Stimulated activated CD4-positive, alpha-beta T cell treated with anti-CD3 and anti-CD28 coated beads, TNF-alpha, amount 100 ng/mL, for 1 hour (primary cell): ENCODE results near the gene INPP5K.

Experiments
- DNase-seq, 3 donors: peaks; one replicate each; pipeline ENCODE4 v3.0.0-alpha.2; 2020; ENCODE audit warnings: low read depth in 3 of 3, low spot score in 1 of 3

INPP5K gene

GRCh38 chr17:1486802-1487695 is 29.4 kb downstream of the INPP5K start:
- DNase-seq: peak; percentile 56 to 60 (median 58)

DNA sequence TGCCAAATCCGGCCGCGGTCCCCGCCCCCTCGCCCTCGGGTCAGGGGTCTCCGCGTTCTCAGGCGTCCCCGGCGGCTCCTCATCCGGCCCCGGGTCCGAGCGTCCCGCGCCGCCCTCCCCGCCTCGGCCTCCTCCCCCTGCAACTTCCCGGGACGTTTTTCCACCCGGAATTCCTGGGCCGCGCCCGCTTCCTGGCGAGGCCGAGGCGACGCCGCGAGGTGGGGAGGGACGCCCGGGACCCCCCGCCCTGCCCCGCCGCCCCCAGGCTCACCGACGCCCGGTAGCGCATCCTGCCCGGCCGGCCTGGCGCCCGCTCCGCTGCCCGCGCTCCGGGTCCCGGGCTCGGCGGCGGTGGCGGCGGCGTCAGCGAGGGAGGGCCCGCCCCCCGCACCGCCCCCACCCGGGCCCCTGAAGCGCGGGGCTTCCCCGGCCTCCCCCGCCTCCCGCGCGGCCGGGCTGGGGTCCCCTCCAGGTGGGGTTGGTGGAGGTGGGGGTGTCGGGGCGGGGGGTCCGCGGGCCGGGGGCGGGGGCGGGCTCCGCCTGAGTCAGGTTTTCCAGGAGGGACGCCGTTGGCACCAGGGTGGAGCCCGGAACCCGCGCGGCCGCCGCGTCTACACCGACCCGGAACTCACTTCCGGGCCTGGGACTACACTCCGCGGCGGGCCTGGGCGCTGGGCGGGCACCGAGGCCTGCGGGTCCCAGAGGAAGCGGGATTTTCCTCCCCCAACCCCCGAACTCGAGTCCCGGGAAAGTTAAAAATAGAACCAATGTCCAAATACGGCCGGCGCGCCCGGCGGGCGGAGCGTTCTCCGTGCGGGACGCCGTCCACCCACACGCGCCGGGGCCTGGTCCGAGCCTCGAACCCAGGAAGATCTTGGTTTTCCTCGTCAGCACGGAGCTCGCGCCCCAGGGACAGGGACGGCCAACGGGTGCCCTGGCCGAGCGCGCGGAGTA is 30.7 kb downstream of the INPP5K start:
- peak; percentile 44 to 56 (median 45) for DNase-seq

DNA sequence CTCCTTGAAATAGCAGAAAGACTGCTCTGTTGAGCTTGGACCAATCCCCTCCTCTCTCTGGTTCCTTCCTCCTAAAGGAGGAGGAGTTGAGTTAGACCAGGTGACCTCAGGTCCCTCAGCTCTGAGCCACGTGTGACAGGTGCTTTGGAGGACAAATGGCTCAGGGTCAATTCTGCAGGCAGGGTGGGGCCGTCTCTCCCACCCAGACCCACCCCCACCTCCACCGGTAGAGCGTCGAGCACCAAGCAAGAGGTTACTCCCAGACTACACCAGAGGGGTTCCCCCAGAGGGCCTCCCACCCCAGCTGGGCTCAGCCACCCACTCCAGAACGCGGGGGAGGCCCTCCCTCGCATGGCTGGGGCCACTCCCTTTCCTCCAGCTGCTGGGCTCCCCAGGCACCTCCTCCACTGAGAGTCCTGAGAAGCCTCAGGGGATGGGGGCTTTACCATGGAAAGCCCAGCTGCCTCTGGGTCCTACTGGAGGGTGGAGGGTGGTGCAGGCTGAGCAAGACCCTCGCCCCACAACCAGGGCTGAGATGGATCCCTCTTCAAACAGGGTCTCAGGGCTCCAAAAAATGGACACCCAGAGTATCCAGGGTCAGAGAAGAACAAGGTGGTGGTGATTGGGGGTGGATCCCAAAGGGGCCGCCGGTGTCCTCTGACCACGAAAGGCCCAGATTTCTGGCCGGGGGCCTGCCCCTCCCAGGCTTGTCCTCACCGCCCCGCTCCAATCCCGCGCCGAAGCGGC is 31.6 kb downstream of the INPP5K start:
- DNase-seq: no peak

DNA sequence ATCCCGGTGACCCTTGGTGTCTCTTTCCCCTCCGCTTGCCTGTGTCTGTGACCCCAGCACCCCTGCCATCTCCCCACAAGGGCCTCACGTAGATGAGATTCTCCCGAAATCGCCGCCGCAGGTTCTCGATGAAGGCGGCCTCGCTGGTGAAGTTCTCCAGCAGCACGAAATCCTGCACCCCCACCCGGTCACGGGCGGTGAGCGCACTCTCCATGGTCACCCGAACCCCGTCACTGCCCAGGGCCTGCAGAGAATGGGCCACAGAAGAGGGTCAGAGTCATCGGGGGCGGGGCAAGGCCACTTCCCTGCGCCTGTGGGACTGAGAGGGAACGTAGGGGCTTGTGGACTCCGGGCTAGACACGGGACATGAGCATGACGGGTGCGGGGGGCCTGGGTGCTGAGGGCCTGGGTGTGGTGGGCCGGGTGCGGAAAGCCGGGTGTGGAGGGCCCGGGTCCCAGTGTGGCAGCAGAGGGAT is 32.3 kb downstream of the INPP5K start:
- DNase-seq: no peak

- no peak for DNase-seq
Measured at GRCh38 chr17:1482680-1483079, 33.7 kb downstream of the INPP5K start.

DNA sequence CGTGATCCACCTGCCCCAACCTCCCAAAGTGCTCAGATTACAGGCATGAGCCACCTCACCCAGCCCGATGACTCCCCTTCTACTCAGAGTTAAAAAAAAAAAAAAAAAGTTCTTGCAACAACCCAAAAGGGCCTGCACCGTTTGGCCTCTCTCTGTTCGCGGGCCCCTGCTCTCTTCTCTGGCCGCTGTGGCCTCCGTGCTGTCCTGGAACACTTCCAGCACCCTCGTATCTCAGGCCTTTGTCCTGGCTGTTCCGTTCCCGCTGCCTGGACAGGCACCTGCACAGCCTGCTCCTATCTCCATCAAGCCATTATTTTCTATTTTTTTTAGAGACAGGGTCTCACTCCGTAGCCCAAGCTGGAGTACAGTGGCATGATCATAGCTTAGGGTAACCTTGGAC is 34.7 kb downstream of the INPP5K start:
- no peak for DNase-seq

- no peak for DNase-seq
Measured at GRCh38 chr17:1480747-1481465, 35.5 kb downstream of the INPP5K start.

GRCh38 chr17:1478418-1478817 is 38.0 kb downstream of the INPP5K start:
- DNase-seq: no peak

GRCh38 chr17:1475321-1475854 is 41.0 kb downstream of the INPP5K start:
- DNase-seq: no peak

- DNase-seq: no peak
Measured at GRCh38 chr17:1474402-1475189, 41.8 kb downstream of the INPP5K start.

DNA sequence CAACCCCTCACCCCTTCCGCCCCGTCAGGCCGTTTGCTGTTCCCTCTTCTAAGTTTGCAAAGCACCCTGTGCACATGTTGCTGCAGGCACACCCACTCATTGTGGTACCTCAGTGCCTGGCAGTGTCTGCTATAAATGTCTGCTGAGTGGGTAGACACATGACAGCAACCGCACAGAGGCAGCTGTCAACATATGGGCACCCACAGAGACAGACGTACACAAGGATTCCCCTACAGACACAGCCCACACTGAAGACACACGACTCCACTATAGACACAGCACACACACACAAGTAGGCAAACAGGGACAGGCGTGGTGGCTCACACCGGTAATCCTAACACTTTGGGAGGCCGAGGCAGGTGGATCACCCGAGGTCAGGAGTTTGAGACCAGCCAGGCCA is 42.6 kb downstream of the INPP5K start:
- DNase-seq: no peak

- DNase-seq: no peak
Measured at GRCh38 chr17:1473170-1473569, 43.2 kb downstream of the INPP5K start.

DNA sequence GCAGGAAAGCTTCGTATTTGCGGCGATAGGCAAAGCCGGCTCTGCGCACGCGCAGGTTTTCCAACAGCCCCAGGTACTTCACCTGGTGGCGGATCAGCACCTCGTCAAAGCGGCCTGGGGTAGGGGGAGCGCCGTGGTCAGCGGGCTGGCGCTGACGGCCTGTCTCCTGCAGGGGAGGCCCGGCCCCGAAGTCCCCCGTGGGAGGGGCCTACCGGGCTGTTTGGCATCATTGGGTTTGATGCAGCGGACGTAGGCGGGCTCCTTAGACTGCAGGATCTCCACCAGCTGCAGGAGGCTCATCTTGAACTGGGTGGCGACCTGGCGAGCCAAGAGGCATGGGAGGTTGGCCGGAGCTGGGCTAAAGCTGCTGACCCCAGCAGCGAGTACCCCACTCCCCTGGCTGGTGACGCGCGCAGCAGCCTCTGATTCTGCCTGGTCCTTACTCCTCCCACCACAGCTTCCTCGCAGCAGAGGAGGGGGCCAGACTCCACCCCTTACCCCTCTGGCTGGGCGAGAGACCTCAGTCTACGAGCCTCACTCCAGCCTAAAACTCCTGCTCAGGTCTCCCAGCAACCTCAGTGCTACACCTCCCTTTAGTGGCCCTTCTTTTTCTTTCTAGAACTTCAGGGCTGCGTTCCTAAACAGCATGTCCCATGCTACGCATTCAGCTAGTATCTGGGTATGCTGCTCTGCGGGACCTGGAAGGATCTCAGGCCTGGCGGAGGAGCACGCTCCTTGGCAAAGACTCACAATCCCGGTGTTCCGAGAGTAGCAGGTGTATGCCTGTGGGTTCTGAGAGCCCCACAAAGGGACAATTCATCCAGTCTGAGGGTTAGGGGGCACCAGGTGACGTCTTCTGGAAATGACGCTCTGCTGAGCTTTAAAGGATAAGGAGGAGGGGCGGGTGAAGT is 44.2 kb downstream of the INPP5K start:
- DNase-seq: no peak

GRCh38 chr17:1471490-1471889 is 44.9 kb downstream of the INPP5K start:
- no peak for DNase-seq

DNA sequence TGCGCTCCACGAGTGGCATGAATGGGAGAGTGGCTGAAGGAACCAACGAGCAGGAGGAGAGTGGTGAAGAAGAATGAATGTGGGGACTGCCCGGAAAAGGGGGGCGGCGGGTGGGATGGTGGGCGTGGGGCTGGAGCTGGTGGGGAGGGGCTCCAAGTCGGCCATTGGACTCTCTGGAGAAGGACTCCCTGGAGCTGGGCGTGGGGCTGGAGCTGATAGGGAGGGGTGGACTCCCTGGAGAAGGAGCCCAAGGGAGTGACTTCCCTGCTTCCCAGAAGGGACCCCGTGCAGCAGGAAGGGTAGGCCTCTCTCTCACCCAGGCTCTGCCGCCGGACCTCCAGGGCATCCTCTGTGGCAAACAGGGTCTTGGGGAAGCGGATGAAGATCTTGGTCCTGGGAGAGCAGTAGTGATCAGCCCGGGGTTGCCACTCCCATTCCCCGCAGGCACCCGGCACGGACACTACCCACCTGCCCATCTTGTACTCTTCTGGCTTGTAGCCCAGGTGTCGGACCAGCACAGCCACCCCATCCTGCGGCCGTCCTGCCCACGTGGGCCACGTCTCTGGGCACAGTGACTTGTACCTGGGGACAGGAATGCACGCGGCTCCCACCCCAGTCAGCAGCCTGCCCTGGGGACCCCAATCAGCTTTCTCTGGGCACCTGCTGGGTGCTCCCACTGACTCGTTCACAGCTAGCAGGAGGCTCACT is 45.5 kb downstream of the INPP5K start:
- no peak for DNase-seq

DNA sequence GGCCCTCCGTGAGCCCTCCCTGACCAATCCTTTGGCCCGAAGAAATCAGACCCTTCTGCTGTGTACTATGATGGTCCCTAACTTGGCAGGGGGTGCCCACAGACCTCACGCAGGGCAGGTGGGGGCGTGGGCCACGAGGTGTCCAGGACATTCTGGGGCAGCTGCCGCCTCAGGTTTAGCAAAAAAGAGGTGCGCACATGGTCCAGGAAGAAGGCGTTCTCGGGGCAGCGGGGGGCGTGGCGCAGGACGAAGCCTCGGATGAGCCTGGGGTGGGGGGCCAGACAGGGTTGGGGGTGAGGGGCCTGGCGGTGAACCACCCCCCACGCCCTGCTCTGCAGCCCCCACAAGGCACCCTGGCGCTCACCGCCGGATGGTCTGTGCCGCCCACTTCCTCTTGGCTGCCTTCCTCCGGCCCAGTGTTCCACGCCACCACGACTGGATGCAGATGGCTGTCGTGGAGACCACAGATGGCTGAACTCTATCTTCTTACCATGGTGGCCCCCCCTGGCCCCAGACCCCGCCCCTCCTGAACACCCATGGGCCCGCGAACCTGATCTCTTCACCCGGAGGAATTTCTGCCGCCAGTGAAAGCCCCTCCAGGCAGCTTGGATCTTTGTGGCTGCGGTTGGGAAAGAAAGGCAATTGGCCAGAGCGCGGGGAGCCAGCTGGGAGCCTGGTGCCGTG is 46.2 kb downstream of the INPP5K start:
- no peak for DNase-seq

DNA sequence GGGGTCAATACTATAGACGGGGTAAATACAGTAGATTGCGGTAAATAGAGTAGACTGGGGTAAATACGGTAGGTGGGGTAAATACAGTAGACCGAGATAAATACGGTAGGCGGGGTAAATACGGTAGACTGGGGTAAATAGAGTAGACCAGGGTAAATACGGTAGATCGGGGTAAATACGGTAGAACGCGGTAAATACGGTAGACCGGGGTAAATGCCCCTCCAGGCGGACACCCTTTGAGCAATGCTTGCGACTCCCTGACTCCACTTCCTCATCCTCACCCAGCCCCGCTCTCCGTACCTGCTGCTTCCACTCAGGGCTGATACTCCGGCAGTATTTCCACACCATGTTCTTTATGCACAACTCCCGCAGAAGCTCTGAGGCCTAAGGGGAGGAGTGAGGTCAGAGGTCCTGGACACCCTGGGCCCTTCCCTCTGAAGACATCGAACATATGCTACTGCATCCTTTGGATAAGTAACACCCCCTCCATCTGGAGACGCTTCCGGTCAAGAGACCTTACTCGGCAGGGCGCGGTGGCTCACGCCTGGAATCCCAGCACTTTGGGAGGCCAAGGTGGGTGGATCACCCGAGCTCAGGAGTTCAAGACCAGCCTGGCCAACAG is 47.1 kb downstream of the INPP5K start:
- no peak for DNase-seq
